Sigmoid colon (tissue), 4 donors: ENCODE data around the gene TENM3.

Experiments
- CTCF ChIP-seq, 4 experiments: fragments of 450-650 bp in 3 of 4; fragments of 200-600 bp in 1 of 4; IDR thresholded peaks; one replicate each; pipeline ENCODE4 v1.5.1; 2016 to 2019; ENCODE audit warnings: antibody characterized with exemption in 4 of 4, mild to moderate bottlenecking in 3 of 4, moderate library complexity in 2 of 4
- POLR2A ChIP-seq, 2 donors: fragments of 450-650 bp; IDR thresholded peaks; one replicate each; pipeline ENCODE4 v1.6.1; 2016; ENCODE audit warnings: antibody characterized with exemption in 2 of 2, mild to moderate bottlenecking in 2 of 2, moderate library complexity in 2 of 2
- POLR2AphosphoS5 ChIP-seq, 4 donors: sonication (generic); formaldehyde crosslinking; IDR thresholded peaks; one replicate each; pipeline ENCODE4 v1.6.1; 2017; ENCODE audit warnings: antibody characterized with exemption in 4 of 4

GRCh38 chr4:182694551-182694950 lies 451.3 kb downstream of the TENM3 start:
- TF ChIP-seq CTCF (IDR thresholded peaks at IDR 0.05) = no peak
- no peak for TF ChIP-seq POLR2A (IDR thresholded peaks at IDR 0.05)
- no peak for TF ChIP-seq POLR2AphosphoS5 (IDR thresholded peaks at IDR 0.05)
